NCI-H446 (cell line): Measurements from ENCODE around the gene MRPL51.
"Not testable (repeated sequence)": the region's sequence is repeated elsewhere in the genome, so short reads cannot be mapped to it uniquely, and the experiment has no call there.

Source experiments
- DNase-seq, 2 experiments: peaks; one replicate each; lab custom pipeline; 2025; lab: John Stamatoyannopoulos, UW

MRPL51 gene

GRCh38 chr12:6488240-6488639 is 4.8 kb downstream of the MRPL51 start:
- no peak for DNase-seq

GRCh38 chr12:6478416-6478815 is 14.6 kb downstream of the MRPL51 start:
- no peak for DNase-seq

DNA sequence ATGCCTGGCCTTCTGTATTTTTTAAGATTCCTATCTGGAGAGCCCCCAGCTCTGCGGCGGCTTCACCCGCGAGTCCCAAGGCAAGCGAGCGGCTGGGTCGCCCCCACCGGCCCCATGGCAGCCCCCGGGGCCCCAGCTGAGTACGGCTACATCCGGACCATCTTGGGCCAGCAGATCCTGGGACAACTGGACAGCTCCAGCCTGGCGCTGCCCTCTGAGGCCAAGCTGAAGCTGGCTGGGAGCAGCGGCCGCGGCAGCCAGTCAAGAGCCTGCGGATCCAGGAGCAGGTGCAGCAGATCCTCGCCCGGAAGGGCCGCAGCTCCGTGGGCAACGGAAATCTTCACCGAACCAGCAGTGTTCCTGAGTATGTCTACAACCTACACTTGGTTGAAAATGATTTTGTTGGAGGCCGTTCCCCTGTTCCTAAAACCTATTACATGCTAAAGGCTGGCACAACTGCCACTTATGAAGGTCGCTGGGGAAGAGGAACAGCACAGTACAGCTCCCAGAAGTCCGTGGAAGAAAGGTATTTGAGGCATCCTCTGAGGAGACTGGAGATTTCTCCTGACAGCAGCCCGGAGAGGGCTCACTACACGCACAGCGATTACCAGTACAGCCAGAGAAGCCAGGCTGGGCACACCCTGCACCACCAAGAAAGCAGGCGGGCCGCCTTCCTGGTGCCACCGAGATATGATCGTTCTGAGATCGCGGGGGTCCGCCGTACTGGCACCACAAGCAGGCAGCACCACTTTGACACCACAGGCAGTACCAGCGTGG is 15.3 kb downstream of the MRPL51 start:
- not testable (repeated sequence) for DNase-seq

DNA sequence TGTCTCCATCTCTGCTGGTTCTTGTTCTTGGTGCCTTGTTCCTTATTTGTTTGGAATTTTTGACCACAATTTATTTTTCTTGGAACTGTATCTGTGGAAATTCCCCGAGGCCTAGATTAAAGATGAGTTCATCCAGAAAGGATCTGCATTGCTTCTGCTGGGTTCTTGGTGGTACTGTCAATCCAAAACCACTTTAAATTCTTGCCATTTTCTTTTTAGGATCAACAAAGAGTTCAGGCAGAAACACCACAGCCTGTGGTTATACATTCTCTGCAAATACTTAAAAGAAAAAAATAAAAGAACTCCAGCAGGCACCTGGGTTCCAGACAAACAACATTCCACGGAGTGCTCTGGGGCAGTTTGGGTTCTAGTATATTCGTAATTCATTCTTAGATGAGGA is 16.6 kb downstream of the MRPL51 start:
- DNase-seq = no peak

- not testable (repeated sequence) for DNase-seq
Measured at GRCh38 chr12:6475233-6475975, 17.7 kb downstream of the MRPL51 start.

DNA sequence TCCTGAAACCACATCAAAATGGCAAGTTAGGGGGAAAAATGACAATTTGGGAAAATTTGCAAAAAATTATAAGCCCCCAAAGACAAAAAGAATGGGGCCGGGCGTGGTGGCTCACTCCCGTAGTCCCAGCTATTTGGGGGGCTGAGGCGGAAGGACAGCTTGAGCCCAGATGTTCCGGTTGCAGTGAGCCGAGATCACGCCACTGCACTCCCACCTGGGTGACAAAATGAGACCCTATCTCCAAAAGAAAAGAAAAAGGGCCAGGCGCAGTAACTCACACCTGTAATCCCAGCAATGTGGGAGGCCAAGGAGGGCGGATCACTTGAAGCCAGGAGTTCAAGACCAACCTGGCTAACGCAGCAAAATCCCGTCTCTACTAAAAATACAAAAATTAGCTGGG is 20.6 kb downstream of the MRPL51 start:
- no peak for DNase-seq

DNA sequence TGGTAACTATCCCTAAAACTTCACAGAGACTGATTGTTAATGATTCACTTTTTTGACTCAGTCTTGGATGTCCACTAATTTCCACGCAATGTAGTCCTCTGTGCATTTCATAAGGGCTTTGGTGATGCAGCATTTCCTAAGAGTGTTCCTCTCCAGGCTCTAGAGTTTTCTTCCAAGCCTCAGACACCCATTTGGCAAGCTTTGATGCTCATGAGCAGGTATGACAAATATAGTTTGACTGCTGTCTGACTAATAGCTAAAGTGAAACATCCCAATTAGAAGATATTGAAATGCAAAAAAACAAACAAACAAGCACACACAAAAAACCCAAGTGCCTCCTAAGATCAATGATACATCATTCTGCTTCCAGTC is 21.1 kb downstream of the MRPL51 start:
- no peak for DNase-seq

- DNase-seq = peak; percentile 96 to 98
Measured at GRCh38 chr12:6470375-6471163, 22.5 kb downstream of the MRPL51 start, which contains the start of gene VAMP1. VAMP1 (minus strand) TSS chr12:6470677; CDS start chr12:6470531, 146 bp downstream.

DNA sequence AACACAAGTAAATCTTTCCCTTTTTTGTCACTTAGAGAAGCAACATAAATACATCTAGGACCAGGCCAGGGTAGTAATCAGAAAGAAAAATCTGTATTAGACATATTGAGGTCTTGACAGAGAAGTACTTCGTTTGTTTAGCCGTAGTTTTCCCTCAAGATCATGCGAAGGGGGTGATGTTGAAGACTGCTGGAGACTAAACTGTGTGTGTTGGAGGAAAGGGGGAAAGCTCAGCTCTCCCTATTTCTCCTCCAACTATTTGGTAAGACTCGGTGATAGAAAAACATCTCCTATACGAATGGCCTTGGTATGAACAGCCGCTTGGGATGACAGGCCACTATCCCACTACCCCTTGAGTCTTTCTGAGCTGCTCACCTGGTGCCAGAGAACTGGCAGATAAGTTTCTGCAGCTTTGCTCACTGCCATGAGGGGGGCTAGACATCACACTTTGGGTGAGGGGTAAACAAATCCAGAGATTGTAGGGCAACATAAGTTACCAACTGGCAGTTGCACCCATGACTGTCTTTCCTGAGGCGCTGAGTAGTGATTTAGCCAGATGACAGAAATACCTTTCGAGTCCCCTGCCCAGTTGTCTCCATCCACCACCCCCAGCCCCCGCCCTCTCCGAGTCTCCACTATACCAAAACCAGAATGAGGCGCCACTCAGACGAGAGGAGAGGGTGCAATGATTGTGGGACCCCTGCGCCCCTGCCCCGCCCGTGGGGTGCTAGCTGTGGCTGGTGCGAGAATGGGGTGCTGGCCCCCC is 23.3 kb downstream of the MRPL51 start:
- DNase-seq = no peak

- no peak for DNase-seq
Measured at GRCh38 chr12:6469092-6469491, 24.0 kb downstream of the MRPL51 start.

GRCh38 chr12:6468283-6468575 is 24.8 kb downstream of the MRPL51 start:
- DNase-seq = no peak

DNA sequence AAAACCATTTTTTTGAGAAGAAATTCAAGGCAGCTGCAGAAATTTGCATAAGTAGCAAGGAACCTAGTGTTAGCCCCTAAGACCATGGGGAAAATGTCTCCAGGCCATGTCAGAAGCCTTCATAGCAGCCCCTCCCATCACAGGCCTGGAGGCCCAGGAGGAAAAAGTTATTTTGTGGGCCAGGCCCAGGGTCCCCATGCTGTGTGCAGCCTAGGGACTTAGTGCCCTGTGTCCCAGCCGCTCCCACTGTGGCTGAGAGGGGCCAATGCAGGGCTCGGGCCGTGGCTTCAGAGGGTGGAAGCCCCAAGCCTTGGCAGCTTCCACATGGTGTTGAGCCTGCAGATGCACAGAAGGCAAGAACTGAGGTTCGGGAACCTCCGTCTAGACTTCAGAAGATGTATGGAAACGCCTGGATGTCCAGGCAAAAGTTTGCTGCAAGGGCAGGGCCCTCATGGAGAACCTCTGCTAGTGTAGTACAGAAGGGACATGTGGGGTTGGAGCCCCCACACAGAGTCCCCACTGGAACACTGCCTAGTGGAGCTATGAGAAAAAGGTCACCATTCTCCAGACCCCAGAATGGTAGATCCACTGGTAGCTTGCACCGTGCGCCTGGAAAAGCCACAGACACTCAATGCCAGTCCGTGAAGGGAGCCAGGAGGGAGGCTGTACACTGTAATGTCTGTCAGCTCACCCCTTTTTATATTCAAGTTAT is 25.3 kb downstream of the MRPL51 start:
- DNase-seq = not testable (repeated sequence)

DNA sequence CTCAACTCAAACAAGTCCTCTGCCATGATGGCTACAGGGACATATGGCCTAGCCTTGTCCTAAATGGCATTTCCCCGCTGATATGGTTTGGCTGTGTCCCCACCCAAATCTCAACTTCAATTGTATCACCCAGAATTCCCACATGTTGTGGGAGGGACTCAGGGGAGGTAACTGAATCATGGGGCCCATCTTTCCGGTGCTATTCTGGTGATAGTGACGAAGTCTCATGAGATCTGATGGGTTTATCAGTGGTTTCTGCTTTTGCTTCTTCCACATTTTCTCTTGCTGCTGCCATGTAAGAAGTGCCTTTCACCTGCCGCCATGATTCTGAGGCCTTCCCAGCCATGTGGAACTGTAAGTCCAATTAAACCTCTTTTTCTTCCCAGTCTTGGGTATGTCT is 26.3 kb downstream of the MRPL51 start:
- DNase-seq = not testable (repeated sequence)

DNA sequence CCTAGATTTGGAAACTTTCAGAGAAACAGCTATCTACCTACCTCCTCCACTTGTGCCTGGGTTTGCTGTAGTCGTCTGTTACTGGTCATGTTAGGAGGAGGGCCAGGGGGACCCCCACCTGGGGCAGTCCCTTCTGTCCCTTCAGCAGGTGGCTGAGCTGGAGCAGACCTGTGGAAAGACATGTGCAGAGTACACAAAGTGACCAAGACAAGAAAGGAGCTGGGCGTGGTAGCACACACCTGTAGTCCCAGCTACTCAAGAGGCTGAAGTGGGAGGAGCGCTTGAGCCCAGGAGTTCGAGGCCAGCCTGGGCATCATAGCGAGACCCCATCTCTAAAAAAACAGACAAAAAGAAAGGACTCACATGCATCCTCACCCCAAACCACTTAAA is 26.9 kb downstream of the MRPL51 start:
- no peak for DNase-seq

DNA sequence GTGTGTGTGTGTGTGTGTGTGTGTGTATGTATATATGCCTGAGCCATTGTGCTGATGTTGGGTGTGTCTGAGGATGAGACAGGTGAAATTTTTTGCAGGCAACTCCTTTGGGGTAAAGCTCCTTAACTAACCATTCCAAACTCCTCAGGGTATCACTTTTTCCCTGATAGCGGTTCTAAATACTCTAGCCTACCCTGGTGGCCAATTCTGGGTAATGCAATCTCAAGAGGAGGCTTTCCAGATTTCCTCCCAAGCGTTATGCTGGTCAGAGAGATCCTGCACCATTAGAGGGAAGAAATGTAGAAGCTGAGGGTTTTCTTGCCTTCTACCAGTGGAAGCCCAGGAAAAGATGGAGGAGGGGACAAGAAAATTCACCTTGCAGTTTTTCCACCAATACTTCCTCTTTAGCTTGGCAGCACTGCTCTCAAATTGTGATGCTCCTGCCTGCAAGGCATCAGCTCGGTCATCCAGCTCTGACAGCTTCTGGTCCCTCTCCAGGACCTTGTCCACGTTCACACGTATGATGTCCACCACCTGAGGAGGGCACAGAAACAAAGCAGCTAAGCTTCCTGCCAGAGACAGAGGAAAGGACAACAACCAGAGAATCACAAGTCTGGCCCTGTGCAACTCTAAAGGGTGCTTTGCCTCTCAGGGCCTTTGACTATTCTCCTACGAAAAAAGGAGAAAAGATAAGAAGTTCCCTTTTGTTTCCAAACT is 27.4 kb downstream of the MRPL51 start:
- DNase-seq = peak; percentile 31 to 66

GRCh38 chr12:6464531-6464930 is 28.5 kb downstream of the MRPL51 start:
- DNase-seq = no peak

GRCh38 chr12:6463858-6464257 is 29.2 kb downstream of the MRPL51 start:
- no peak for DNase-seq

GRCh38 chr12:6463216-6463615 is 29.8 kb downstream of the MRPL51 start:
- no peak for DNase-seq

DNA sequence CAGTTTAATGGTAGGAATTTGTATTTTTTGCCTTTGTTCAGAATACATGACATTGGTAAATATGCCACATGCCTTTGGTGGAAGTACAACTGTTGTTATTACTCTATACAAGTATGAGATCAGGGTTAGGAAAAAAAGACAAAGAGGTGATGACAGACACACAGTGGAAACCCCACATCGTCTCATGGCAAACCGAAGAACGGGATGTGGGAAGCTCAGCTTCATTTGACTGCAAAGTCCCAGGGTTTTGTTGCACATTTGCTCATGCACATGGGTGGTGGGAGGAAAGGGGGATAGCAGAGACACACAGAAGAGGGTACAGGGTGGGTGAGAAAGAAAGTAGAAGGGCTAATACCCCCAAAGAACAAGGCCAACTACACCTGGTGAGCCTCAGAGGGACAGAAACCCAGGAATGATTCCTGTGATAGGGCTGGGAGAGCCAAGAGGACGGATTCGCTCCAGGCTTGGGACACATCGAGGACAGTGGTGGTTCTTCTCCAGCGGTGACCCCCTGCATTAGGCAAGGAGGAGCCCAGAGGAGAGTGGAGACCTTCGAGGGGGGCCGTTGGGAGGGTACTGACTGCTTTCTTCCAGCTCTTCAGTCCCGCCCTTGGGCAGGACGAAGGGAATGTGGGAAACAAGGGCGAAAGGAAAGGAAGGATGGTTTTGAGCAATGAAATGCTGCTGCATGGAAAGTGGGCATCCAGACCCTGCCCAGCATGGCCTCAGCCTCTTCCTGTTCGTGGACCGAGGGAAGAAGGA is 30.6 kb downstream of the MRPL51 start:
- DNase-seq = no peak
